HG03439 (cell line): ENCODE measurements around the gene SCGB1D2.

Experiments
- ATAC-seq: cut with Tn5 transposase; IDR thresholded peaks from one replicate; pipeline ENCODE4 v1.9.1; 2021; ENCODE audit warnings: mild to moderate bottlenecking, moderate library complexity; ENCODE audit not compliant: unreplicated experiment

The SCGB1D2 gene

GRCh38 chr11:62256281-62256680 is 14.2 kb downstream of the SCGB1D2 start:
- no peak for ATAC-seq

- no peak for ATAC-seq
Measured at GRCh38 chr11:62260261-62260953, 18.4 kb downstream of the SCGB1D2 start.

DNA sequence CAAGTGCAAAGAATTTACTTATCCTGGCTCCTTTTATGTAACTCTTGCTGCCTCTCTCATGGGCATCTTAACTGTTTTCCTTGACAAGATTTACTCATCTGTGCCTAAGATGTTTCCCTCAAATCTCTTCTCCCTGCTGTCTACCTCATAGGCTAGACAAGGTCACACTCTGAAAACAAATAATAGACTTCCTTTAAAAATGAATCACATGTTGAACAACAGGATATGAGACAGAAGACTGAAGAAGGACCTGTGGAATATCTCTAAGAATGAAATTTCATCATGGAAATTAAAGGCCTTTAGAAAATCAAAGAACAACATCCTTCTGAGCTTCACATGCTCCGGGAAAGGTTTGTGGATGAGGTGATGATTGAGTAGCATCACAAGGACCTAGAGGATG is 22.0 kb downstream of the SCGB1D2 start:
- no peak for ATAC-seq

- no peak for ATAC-seq
Measured at GRCh38 chr11:62266558-62266957, 24.5 kb downstream of the SCGB1D2 start.

GRCh38 chr11:62267050-62267449 is 25.0 kb downstream of the SCGB1D2 start:
- ATAC-seq = no peak

- ATAC-seq = no peak
Measured at GRCh38 chr11:62267576-62267975, 25.5 kb downstream of the SCGB1D2 start.

DNA sequence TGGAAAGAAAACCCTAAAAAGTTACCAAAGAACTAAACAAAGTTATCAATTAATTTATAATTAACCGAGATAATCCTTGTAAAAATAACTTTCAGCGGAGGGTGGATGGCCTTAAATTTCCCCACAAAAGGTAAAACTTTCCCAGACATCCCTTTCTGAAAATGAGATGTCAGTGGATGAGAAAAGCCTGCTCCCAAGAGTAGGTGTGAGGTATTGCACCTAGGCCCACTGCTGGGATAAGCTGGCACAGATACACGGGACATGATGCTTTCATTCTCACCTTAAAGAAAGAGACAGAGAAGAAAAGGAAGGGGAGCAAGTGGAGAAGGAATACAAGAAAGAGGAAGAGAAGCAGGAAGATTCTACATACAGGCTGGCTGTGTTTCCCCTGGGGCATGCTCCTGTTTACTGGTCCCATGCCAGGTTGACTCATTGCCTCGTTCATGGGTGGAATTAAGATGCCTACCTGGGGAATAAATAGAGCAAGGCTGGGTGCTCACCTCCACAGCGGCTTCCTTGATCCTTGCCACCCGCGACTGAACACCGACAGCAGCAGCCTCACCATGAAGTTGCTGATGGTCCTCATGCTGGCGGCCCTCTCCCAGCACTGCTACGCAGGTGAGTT is 27.7 kb downstream of the SCGB1D2 start, which contains the start of gene SCGB2A2:
TSS of gene SCGB2A2 (plus strand) at position 505 of the 625 bp plus-strand sequence. CDS start at position 564, 59 bp downstream.
- ATAC-seq = no peak

DNA sequence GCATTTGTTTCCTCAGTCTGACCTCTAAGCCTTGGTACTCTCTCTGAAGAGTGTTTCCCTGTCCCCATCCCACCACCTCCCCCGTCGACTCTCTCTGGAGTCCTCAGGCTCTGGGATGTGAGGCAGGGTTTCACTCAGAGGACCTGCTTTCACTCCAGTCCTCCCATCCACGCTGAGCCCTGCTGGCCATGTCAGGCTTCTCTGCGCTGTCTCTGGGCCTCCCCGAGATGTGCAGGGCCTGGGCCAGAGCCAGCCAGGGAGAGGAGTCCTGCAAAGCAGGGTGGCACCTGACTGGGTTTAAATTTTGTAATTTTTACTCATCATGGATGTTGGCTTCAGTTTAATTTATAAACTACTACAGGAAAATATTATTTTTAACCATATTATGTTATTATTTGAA is 31.2 kb downstream of the SCGB1D2 start:
- ATAC-seq = no peak

- no peak for ATAC-seq
Measured at GRCh38 chr11:62273789-62274275, 31.8 kb downstream of the SCGB1D2 start.

- no peak for ATAC-seq
Measured at GRCh38 chr11:62280452-62280851, 38.4 kb downstream of the SCGB1D2 start.
